ENCODE measurements around the gene CPAMD8.
"Not testable (repeated sequence)": the region's sequence is repeated elsewhere in the genome, so short reads cannot be mapped to it uniquely, and the experiment has no call there.

CPAMD8 gene

DNA sequence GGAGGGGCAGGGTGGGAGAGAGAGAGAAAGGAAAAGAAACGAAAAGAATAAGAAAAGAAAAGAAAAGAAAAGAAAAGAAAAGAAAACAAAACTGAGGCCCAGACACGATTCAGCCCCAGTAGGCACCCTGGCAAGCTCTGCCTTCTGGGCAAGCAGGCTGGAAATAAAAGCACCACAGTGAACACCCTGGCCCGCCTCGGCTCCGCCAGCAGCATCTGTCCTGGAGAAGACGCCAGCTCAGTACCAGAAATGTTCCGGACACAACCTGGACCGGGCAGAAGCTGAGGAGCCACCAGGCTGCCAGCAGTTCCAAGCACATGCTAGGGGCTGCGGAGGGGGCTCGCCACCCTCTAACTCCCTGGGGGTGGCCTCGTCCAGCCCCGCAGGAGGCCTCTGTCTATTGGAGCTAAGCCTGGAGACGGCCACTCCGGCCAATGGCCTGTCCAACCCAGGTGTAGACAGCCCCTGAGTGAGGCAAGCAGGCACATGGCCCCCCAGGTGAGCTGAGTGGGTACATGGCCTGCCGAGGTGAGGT, 11.4 kb upstream of the CPAMD8 start:
- no peak for DNase-seq

DNA sequence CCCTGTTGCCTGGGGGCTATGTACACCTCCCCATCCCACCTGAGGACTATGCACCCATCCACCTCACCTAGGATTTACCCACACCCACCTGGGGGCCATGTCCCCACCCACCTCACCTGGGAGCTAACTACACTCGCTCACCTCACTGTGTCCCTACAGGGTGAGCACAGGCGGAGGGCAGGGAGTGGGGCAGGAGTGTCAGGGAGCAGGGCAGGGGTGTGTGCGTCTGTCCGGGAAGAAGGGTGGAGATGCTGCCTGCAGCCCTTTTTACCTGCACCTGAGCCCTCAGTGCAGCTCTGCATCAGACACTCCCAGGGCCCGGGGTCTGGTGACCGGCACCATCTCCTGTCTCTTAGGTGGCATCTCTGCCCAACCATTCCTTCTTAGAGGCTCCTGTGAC, 10.6 kb upstream of the CPAMD8 start:
- DNase-seq = no peak

DNA sequence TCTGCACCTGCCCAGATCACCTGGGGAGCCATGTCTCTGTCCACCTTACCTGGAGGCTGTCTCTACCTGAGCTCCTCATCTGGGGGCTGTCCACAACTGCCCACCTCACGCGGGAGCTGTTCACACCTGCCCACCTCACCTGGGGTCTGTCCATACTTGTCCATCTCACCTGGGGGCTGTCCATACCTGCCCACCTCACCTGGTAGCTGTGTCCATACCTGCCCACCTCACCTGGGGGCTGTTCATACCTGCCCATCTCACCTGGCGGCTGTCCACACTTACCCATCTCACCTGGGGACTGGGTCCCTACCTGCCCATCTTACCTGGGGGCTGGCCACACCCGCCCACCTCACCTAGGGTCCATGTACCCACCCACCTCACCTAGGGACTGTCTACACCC, 10.0 kb upstream of the CPAMD8 start:
- no peak for DNase-seq

DNA sequence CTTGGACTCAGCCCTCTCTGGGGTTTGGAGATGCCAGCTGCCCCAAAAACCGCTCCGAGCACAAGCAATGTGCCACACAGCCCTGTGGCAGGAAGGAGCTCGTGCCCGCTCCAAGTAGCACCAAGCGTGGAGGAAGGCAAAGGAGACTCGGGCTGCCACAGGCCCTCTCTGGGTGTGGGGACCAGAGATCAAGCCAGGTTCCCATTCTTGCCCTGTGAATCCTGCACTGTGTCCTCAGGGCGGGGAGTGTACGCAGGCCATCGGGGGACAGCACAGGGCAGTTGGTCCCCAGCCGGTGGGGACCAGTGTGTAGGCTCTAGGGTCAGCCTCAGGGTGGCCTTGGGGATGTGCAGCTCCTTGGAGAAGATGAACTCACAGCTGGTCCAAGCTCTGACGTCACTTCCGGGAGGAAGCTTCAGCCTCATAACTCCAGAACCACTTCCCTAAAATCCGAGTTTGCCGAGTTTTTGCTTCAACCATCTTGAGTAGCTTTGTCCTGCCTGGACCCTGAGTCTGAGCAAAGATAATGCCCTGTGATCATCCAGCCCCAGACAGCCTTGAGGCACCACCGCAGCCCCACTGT, 9.3 kb upstream of the CPAMD8 start:
- no peak for DNase-seq

DNA sequence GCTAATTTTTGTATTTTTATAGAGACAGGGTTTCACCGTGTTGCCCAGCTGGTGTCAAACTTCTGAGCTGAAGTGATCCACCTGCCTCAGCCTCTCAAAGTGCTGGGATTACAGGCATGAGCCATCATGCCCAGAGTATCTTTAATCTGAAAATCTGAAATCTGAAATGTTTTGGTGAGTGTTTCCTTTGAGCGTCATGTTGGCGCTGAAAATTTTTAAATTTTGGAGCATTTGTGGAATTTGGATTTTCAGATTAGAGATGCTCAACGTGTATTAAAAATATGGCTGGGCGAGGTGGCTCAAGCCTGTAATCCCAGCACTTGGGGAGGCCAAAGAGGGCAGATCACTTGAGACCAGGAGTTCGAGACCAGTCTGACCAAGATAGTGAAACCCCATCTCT, 5.1 kb upstream of the CPAMD8 start:
- DNase-seq = no peak

DNA sequence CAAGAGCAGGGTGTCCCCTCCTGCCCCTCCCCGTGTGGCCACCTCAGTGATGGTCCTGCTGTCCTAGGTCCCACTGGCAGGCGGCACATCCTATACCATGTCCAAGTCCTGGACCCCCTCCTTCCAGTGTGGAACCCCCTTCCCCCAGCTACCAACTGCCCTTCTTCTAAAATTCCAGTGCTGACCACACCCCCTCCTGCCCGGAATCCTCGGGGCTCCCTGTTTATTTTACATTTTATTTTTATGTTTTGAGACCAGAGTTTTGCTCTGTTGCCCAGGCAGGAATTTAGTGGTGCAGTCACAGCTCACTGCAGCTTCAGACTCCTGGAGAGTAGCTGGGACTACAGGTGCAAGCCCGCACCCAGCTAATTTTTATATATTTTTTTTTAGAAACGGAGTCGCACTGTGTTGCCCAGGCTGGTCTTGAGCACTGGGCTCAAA, 945 bp upstream of the CPAMD8 start:
- no peak for DNase-seq

DNA sequence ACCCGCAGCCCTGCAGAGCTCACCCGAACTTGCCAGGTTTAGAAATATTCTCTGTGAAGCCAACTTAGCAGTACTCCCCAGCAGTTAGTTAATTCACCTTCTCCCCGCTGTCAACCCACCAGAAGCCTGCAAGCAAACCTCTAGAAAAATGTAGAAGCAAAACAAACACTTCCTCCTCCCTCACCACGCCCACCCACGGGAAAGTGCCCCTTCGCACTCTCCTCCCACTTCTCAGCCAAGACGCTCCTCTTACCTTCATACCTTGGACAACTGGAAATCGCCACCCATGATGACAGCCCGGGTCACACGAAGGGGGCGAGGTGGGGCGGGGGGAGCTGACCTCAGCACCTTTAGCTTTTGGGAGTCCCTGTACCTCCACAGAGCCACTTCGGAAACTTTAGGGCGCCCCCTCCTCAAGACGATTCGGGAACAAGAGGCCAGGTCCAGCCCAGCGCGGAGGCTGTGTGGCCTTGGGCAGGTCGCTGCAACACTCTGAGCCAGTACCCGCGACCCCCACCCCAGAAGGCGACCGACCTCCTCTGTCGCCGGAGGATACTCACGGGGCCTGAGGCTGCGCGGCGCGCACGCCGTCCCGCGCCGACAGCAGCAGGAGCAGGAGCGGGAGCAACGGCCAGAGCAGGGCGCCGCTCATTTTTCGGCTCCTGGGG, 485 bp downstream of the CPAMD8 start:
- no peak for DNase-seq

DNA sequence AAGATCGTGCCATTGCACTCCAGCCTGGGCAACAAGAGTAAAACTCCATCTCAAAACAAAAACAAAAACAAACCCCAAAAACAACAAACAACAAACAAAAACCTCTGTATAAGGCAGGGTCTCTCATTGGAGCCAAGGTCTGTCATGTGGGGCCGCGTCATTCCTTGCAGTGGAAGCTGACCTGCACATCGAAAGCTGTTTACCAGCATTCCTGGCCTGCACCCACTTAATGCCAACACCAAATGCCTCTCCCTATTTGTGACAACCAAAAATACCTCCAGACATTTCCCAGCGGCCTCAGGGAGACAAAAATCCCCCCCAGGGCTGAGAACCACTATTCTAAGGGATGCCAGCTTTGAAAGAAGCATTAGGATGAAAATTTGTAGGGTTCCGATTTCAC, 1.2 kb downstream of the CPAMD8 start:
- DNase-seq = no peak

DNA sequence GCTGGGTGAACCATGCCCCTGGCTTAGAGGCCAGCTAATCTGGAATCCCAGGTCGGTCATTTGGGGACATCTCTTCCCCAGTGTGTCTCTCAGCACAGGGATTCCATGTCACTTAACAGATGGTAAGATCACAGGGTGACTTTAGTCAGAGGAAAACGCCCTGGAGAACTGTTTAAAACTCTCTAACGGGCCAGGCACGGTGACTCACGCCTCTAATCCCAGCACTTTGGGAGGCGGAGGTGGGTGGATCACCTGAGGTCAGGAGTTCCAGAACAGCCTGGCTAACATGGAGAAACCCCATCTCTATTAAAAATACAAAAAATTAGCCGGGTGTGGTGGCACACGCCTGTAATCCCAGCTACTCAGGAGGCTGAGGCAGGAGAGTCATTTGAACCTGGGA, 1.7 kb downstream of the CPAMD8 start:
- not testable (repeated sequence) for DNase-seq

DNA sequence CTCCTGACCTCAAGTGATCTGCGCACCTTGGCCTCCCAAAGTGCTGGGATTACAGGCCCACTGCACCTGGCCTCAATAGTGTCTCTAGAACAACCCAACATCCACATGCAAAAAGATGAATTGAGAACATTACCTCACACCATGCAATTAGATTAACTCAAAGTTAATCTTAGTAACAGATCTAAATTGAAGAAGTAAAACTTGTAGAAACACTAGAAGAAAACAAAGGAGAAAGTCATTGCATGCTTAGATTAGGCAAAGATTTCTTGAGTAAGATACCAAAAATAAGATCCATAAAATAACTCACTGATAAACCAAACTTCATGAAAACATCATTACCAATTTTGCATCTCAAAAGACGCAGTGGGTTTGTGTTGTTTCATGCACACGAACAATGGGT, 2.8 kb downstream of the CPAMD8 start:
- DNase-seq = no peak

DNA sequence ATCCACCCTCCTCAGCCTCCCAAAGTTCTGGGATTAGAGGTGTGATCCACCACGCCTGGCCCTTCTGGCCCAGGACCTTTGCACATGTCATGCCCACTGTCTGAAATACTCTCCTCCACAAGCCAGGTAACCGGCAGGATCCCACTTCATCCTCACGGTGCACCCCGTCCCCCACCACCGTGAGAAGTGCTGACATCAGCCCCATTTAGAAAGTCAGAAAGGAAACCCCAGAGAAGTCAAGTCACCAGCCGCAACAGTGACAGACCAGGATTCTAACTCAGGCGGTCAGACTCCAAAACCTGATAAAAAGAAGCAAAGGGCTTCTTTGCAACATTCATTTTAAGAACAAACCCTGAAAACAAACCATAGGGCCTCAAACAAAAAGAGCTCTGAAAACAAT, 3.9 kb downstream of the CPAMD8 start:
- DNase-seq = no peak

DNA sequence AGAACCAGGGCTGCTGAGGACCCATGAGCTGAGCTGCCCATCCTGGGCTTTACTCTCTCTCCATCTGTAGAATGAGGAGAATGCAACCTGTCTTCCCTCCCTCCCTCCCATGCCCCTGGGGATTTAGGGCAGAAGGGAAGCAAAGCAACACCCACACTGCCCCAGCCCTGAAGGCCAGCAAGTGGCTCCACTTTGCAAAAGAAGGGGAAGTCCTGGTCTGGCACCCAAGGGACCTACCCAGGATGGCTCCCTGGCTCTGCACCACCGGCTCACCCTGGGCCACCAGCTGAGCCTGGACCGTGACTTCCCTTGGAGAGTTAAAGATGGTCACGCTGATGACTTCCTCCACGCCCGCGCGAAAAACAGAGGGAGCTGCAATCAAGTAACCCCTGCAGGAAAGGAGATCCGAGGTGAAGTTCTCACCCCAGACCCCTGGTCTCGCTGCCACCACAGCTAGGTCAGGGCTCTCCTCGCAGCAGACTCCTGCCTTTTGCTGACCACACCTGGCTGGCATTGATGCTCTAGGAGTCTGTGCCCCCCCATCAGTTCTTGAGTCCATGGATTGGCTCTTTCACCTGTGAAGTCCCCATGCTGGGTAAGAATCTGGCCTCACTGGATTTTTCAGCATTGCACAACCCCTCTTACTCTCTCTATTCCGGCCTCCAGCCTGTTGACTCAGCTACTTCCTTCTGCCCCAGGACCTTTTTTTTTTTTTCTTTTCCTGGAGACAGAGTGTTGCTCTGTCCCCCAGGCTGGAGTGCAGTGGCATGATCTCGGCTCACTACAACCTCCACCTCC, 4.6 kb downstream of the CPAMD8 start:
- DNase-seq = no peak

DNA sequence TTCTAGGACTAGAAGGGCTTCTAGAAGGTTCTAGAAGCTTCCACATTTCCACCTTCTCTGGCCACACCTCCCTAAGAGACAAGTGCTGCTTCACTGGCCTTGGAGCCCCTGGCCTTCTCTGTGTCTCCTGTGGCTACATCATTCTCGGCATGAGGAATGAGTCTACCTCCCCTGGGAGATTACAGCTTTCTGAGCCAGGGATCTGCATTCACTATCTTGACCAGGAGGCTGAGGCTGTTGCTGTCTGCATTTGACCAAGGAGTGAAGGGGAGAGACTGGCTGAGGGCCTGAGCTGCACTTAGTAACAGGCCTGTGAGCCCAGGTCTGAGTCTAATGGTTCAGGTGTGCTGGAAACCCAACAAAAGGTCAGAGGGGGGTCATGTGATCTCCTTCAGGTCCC, 5.3 kb downstream of the CPAMD8 start:
- no peak for DNase-seq

DNA sequence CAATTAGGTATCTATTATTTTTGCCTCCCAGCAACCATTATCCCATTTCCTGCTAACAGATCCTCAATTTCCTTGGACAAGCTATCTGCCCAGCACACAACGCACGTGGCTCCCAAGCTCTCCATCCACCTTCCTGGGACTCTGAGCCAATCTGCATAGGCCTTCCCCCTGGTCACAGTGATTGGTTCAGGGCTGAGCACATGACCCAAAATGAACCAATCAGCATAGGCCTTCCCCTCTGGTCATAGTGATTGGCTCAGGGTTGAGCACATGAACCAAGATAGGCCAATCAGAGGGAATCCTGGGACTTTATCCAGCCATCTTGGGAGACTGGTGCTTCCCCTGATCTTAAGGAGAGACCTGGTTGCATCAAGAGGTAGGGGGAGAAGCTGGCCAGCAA, 5.8 kb downstream of the CPAMD8 start:
- no peak for DNase-seq

DNA sequence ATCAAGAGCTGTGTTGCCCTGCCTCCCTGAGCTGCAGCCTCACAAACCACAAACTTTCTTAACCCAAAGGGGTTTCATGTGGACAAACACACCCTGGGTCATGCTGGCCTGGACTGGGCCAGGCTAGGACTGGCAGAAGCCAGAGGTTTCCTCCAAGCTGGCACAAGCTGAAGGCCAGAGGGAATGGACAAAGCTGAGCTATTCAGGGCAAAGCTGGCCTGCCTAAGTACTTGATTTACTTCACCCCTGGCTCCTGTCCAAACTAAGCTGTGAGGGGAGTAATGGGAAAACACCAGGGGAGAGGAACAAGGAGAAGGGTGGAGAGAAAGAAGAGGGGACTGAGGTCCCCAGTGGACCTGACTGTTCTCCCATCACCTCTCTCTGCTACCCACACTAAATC, 6.2 kb downstream of the CPAMD8 start:
- no peak for DNase-seq

DNA sequence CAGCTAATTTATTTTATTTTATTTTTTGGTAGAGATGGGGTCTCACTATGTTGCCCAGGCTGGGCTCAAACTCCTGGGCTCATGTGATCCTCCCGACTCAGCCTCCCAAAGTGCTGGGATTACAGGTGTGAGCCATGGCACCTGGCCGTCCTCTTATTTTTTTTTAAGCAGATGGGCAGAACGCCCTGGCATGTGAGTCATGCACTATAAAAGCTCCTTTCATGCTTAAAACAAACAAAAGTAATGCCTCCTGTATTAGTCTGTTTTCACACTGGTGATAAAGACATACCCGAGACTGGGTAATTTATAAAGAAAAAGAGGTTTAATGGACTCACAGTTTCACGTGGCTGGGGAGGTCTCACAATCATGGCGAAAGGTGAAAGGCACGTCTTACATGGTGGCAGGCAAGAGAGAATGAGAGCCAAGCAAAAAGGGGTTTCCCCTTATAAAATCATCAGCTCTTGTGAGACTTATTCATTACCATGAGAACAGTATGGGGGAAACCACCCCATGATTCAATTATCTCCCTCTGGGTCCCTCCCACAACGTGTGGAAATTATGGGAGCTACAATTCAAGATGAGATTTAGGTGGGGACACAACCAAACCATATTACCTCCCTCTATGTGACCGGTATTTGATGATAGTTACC, 12.3 kb downstream of the CPAMD8 start:
- DNase-seq = not testable (repeated sequence)

DNA sequence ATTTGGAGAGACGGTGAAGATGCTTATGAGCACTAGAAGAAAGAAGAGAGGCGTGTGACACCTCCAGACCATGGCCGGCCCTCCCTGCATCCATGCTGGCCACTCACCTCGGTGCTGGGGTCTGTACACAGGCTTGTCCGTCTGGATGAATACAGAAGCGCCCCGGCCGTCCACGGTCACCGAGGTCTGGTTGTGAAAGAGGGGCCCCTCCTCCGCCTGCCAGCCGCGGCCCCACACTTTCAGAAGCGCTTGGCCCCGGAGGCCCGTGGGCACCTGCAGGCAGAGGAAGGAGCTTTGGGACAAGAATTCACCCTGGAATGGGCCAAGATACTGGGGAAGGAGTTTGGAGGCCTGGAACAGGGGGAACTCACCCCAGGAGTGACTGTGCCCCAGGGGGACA, 15.1 kb downstream of the CPAMD8 start:
- no peak for DNase-seq

DNA sequence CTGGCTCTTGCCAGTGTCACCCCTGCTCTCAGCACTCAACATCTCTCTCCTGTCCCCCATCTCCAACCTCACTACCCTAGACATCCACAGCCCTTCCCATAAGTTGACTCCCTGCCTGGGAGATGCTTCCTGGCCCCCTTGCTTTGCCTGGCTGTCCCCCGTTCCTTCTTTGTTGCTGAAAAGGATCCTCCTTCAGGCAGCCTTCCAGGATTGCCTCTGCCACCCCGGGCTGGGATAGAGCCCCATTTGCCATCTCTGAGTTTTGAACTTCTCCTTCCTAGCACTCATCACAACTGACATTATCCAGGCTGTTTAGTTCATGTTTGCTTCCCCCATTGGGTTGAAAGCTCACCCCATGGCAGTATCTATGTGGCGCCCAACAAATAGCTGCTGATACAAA, 20.0 kb downstream of the CPAMD8 start:
- DNase-seq = no peak

DNA sequence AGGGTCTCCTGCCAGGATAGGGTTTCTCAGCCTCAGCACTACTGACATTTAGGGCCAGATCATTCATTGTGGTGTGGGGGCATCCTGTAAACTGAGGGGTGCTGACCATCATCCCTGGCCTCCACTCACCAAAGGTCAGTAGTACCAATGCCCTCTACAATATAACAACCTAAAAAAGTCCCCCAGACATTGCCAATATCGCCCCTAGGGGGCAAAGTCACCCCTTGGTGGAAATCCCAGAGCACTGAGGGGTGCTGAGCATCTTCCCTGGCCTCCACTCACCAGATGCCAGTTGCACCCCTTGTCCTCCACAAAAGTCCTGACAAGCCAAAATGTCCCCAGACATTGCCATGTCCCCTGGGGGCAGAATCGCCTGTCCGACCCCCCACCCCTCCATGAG, 21.6 kb downstream of the CPAMD8 start:
- no peak for DNase-seq

DNA sequence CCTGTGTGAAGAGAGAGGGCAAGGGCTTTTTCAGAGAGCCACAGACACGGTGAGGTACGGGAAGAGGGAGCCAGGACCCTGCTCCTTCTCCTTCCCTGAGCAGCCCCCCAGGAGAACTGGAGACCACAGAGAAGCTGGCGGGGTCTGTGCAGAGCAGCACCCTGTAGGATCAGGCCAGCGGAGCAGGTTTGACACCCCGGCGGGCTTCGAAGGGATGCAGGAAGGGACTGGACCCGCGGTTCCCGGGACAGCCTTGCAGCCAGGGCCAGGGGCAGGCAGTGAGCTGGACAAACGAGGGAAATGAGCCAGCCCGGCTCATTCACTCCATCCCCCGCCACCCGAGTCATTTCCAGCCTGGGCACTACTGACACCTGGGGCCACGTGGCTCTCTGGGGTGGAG, 22.2 kb downstream of the CPAMD8 start:
- no peak for DNase-seq

DNA sequence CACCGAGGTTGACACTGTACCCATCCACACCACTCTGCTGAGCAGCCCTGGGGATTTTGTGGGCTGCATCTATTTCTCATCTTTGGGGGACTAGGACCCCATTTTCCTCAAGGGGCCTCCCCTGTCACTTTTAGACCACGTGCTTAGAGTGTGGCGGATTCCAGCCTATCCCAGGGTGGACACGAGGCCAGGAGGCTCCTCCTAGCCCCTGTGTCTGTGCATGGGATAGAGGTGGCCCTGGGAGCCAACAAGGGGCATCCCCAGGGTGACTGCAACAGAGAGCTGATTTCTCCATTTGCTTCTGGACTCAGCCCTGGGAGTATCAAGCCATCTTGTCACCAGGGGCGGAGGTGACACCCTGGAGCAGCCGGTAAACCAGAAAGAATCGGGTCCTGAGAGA, 24.2 kb downstream of the CPAMD8 start:
- DNase-seq = no peak

DNA sequence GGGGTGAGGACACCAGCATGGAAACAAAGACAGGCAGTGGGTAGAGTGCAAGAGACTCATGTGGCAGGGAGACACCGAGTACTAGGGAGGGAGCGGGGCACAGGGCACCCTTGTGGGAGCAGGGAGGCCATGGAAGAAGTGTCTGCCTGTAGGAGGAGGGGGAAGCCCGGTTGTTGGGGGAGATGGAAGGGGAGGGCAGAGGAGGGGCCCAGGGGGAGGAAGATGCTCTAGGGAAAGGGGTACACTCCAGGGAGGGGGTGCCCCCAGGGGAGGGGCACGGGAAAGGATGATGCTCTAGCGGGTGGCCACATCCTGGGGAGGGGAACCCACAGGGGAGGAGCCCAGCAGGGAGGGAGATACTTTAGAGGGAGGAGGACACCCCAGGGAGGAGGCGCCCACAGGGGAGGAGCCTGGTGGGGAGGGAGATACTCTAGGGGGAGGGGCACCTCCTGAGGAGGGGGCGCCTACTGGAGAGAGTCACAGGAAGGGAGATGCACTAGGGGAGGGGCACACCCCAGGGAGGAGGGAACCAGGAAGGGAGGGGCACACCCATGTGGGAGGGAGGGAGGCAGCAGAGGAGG, 24.9 kb downstream of the CPAMD8 start:
- DNase-seq = peak; percentile 71

DNA sequence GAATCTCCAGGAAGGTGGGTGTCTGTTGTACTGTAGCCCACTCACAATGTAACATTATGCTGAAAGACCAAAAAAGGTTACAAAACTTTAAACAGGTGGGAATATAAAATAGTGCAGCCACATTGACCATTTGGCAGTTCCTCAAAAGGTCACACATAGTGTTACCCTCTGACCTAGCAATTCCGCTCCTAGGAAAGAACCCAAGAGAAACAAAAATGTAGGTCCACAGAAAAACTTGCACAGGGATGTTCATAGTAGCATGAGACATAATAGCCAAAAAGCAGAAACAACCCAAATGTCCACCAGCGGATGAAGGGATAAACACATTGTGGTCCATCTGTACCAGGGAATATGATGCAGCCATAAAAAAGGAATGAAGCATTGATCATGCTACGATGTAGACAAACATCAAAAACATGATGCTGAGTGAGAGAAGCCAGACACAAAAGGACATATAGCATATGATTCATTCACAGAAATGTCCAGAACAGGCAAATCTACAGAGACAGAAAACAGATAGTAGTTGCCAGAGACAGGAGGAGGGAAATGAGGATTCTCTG, 27.9 kb downstream of the CPAMD8 start:
- DNase-seq = no peak

Data from activated CD8-positive, alpha-beta memory T cell treated with anti-CD3 and anti-CD28 coated beads, Interleukin-2, amount 50 U/mL, for 48 hours (primary cell).